Activated naive CD4-positive, alpha-beta T cell treated with anti-CD3 and anti-CD28 coated beads, Interleukin-2, amount 50 U/mL, for 16 hours (primary cell): ENCODE measurements around the gene SETD2.
"Not testable (repeated sequence)": the region's sequence is repeated elsewhere in the genome, so short reads cannot be mapped to it uniquely, and the experiment has no call there.

ENCODE experiments used
- DNase-seq: peaks from one replicate; pipeline ENCODE4 v3.0.0-alpha.2; 2020

Gene SETD2

DNA sequence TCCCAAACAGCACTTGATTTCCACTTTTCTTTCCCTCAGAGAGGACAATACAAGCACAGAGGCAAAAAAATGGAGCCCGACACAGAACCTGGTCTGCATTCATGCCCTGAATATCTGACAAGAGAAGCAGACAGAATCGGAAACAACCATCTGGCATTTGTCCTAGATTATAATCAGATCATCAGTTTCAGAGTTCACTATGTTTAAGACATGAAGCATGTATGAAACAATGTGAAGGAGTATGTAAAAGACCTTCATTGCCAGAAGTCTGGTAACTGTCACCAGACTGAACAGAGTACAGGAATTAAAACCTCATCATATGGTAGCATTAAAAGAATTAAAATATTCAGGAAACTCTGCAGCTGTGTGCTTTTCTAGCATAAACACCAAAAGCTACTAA lies 65.0 kb downstream of the SETD2 start:
- no peak for DNase-seq

DNA sequence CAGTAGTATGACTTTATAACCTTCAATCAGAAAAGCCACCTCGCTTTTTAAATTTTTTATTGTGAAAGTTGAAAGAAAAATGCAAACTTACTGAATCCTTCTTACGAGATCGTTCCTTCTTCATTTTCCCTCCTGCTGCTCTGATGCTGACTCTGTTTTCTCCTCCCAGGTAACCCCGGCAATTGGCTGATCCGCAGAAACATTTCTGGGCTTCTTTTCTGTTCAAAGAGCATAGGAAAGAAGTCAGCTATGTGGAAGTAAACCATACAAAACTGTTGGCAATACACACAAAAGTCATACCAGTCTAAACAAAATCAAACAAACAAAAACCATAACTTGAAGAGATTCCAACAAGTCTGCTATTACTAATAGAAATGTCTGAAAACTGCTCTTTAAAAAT lies 66.0 kb downstream of the SETD2 start:
- no peak for DNase-seq

DNA sequence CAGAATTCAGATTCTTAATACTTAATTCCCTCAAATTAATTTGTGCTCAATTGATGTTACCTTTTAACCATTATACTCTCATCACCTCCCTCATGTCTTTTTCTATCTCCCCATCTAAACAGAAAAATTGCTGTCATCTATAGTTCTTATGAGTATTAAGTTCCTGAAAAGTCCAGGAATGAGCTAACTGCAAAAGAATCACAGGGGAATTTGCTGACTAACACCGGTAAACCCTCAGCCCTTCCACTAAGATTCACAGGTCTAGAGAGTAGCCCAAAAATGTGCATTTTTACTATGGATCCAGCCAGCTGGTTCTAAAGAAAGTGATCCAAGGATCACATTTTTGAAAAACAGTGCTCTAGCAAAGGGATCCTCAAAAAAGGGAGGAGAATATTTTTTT lies 67.0 kb downstream of the SETD2 start:
- DNase-seq = no peak

DNA sequence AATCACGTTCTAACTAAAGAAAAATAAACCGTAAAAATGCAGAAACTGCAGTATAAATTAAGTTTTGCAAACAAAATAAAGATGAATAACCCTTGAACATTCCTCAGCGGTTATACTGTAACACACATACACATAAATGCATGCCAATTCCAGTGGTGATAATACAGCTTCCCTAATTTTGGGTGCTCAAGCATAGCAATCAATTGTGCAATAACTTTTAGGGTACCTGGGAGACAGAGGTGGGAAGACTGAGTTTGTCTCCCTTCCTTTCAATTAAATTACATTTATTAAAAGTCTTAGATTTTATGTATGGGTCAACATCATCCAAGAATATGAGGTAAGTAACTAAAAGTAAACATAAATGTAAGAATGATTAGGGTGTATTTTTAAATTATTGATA lies 71.8 kb downstream of the SETD2 start:
- no peak for DNase-seq

DNA sequence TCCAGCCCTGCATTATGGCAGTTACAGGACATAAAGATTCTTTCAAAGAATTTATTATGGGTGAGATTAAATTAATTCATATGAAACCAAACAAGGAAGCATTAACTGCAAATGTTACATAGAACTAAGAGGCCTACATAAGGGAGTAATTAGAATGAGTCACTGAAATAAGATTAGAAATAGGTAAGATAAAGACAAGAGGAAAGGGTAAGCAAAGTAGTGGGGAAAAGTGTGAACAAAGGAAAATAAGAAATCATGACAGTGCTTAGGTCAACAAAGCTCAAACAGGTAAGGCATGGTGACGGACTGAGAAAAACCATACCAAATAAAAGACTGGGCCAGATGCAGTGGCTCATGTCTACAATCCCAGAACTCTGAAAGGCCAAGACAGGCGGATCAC lies 74.3 kb downstream of the SETD2 start:
- DNase-seq = no peak

DNA sequence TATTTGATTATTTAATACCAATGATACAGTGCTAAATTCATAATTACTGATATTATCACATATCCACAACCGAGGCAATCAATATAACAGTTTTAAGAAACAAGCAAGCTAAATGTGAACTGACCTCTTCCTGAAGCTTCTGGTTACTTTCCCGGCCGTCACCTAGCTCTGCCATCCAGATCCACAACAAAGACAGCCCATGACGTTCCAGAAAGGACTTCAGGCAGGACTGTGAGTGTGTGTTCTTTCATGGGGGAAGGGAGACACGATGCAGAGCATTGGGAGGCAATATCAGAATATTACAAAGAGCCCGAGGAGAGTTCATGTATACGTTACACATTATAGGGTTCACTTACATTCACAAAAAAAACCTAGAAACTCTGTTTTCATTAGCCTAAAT lies 77.8 kb downstream of the SETD2 start:
- no peak for DNase-seq

DNA sequence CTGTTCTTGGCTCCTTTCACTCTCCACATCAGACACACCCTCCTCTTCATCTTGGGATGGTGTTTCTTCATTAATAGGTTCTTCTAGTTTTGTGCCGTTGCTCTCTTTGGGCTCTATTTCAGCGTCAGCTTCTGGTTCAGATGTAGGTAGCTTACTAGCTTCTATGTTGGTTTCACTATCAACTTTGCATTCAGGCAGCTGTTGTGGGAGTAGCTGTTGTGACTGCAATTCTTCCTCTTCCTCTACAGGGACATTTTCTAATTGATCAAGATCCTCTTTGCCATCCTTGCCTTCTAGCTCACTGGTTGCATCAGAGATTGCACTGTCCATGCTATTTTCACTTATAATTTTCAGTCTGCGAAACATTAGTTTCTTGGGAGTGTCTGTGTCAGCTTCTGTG lies 80.1 kb downstream of the SETD2 start:
- no peak for DNase-seq

DNA sequence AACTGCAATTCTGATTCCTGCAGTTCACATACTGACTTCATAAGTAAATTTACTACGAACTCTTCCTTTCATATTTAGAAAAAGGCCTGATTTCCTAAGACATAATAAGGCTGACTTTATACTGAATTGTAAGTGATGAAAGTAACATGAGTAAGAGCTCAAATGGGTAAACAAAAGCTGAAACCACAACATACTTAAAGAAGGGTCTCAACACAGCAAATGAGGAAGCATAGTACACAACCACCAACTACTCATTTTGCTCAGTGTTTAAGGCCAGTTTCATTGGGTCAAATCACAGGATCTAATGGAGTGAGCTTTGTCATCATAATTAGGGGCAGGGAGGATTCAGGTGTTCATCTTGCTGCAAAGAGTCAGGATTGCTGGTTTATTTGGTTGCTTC lies 81.4 kb downstream of the SETD2 start:
- DNase-seq = no peak

DNA sequence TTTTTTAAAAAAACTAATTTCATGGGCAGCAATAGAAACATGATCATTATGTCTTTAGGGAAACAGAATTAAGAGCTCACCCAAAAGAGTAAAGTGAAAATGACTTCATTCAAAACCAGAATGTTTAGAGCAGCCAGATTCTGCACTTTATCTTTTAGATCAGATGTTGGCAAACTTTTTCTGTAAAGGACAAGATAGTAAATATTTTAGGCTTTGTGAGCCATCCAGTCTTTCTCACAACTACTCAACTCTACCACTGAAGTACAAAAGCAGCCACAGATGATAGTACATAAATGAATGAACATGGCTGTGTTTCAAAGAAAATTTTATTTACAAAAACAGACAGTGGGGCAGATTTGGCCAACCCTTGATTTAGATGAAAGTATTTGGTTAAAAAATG lies 84.5 kb downstream of the SETD2 start:
- DNase-seq = no peak

DNA sequence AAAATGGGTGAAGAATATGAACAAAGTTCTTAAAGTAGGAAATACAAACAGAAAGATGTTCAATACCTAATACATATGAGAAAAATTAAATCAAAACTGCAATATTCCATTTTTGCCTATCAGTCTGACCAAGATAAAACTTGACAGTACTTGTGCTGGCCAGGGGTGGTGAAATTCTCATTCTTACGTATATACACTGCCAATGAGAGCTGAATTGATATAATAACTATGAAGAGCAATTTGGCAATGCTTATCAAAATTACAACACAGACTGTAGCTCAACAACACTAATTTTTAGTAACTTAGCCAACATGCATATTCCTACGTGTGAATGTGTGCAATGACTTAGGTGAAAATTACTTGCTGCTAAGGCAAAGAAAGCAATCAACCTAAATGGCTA lies 90.2 kb downstream of the SETD2 start:
- no peak for DNase-seq

DNA sequence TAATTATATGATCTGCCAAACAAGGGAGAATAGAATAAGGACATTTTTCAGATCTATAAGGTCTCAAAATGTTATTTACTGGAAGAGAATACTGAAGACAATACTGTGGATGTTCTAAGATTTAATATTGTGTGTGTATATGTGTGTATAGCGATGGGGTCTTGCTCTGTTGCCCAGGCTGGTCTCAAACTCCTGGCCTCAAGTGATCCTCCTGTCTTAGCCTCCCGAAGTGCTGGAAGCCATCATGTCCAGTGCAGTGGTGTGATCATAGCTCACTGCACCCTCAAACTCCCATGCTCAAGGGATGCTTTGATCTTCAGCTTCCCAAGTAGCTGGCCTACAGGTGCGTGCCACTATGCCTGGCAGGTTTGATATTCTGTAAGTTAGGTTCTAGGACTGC lies 93.1 kb downstream of the SETD2 start:
- no peak for DNase-seq

DNA sequence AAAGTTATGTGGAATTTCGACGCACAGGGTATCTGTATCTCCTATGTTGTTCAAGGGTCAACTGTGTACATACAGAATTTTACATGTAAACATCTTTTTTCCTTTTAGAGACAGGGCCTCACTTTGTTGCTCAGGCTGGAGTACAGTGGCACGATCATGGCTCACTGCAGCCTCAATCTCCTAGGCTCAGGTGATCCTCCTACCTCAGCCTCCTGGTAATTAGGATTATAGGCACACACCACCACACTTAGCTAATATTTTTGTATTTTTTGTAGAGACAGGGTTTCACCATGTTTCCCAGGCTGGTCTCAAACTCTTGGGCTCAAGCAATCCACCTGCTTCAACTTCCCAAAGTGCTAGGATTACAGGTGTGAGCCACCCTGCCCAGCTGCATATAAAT lies 97.7 kb downstream of the SETD2 start:
- not testable (repeated sequence) for DNase-seq

DNA sequence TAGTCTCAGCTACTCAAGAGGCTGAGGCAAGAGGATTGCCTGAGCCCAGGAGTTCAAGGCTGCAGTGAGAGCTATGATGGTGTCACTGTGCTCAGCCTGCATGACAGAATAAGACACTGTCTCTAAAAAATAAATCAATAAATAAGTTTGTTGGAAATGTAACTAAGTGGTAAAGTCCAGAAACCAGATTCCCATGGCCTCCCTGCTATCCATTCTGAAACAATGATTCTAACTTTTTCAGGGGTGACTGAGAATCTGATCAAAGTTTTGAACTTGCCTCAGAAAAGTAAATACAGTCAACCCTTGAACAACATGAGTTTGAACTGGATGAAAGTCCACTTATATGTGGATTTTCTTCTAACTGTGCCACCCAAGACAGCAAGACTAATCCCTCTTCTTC lies 98.2 kb downstream of the SETD2 start:
- DNase-seq = no peak

DNA sequence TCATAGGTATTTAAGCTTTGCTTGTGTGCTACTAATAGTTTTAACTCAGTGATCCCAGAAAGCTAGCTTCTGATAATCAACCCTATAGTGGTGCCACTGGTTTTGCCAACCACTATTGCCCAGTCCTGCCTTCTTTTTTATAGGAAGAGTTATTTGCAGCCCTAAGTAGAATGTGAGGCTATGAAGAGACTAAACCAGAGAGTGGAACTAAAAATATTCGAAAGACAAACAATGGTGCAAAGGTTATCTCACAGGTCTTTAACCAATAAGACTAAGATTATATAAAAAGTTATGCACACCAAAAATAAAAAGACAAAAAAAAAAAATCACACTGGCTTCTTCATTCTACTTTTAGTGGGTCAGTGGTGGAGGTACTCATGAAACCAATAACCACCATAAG lies 98.9 kb downstream of the SETD2 start:
- no peak for DNase-seq

DNA sequence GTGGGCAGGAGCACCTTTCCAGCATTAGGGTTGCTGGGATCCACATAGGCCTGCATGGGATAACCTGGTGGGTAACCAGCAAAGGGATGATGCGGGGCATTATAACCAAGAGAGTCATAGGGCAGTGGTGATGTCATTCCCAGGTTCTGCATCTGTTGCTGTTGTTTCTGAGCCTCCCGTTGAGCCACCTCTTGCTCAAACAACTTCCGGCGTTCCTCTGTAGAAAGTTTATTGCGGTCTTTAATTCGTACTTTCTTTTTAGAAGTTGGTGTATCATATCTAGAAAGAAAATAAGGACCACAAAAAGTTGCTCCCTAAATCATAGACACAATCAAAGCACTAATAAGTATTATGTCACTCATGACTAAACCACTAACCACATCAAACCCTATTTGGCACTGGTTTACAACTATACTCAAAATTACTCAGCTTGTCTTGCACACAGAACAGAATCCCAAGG lies 106.7 kb downstream of the SETD2 start:
- peak; percentile 47 for DNase-seq

DNA sequence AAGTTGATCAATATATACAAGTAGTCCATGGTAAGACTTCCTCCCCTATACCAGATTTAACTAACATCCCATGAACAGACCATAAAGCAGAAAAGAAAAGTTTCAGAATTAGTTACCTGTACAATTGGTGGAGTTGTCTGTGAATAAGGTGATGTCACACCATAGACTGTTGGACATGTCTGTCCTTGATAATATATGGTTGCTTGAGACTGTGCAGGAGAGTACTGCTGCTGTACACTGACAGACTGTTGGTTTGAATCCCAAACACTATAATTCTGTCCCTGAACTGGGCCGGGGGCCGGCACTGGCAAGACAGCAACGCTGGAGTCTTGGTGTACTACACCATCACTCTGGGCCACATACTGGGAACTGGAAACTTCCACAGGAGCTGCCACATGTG lies 107.2 kb downstream of the SETD2 start:
- no peak for DNase-seq

DNA sequence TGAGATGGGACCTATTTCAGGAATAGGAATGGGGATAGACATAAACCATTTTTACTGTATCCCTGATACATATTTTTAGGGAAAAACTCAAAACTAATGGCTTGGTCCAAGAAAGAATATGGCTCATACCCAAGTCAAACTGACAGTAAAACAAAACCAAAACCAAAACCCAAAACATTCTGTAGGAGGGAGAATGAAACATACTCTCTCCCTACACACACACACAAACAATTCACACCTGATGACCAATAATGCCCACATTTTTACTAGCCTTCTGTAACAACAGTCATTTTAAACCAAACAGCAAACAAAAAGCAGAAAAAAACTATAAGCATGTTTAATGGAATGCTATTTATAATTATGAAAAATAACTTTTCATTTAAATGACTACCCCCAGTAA lies 109.5 kb downstream of the SETD2 start:
- DNase-seq = no peak

DNA sequence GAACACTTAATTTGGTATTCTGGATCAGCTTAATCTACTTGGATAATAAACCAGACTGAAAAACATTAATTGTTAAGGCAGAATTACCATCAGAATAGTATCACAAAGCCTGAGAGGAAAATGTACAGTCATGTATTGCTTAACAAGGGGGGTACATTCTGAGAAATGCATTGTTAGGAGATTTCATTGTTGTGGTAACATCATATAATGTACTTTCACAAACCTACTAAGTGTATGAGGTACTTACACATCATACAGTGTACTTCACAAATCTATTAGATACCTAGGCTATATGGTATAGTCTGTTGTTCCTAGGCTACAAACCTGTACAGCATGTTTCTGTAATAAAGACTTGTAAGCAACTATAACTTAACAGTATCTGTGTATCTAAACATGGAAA lies 116.2 kb downstream of the SETD2 start:
- no peak for DNase-seq

DNA sequence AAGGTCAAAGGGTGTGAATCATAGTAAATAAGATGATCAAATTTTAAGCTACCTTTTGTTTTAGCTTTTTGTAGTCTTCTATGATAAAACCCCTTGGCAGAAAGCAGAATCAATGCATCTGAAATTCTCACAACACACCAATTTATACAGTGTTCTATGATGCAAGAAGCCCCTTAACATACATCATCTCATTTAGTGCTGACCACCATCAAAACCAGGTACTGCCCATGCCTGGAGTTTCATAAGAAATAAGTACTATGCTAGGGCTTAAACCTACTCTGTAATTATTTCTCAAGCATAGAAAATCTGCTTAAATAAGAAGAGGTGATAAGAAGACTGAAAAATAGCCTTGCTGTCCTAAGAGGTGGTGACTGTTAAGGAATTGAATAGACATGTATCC lies 116.8 kb downstream of the SETD2 start:
- DNase-seq = no peak

DNA sequence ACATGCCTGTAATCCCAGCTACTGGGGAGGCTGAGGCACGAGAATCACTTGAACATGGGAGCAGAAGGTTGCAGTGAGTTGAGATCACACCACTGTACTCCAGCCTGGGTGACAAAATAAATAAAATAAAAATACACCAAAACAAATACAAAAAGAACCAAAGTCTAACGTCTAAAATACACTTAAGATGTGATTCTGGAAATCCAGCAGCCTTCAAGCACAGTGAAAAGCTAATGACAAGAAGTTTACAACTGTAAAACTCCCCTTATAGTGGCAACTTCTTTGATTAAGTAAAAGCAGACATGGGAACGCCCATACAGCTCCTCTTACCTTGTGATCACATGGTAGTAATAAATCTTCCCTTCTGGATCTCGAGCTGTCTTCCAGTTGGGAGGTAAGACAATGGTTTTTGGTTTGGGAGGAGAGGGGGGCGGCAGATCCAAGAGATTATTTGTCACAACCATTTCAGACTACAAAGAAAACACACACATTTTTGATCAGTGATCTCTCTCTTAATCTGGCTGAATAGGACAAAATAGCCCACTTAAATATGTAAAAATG lies 121.6 kb downstream of the SETD2 start:
- no peak for DNase-seq

DNA sequence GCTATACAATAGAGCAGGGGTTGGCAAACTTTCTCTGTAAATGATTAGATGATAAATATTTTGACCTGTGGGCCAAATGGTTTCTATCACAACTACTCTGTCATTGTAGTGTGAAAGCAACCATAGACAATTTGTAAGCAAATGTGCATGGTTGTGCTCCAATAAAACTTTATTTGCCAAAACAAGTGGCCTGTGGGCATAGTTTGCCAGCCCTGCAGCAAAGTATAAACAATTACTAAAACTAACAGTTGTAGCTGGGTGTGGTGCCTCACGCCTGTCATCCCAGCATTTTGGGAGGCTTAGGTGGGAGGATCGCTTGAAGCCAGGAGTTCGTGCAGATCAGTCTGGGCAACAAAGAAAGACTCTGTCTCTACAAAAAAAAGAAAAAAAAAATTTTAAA lies 122.8 kb downstream of the SETD2 start:
- no peak for DNase-seq

DNA sequence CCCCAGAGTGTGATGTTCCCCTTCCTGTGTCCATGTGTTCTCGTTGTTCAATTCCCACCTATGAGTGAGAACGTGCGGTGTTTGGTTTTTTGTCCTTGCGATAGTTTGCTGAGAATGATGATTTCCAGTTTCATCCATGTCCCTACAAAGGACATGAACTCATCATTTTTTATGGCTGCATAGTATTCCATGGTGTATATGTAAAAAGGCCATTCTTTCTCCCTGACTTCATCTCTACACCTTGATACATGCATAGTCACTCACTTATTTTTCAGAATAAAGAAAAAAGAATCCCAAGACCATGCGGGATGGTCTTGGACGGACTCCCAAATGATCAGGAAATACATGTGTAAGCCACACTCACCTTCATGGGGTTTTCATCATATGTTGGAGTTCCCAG lies 126.6 kb downstream of the SETD2 start:
- DNase-seq = not testable (repeated sequence)

DNA sequence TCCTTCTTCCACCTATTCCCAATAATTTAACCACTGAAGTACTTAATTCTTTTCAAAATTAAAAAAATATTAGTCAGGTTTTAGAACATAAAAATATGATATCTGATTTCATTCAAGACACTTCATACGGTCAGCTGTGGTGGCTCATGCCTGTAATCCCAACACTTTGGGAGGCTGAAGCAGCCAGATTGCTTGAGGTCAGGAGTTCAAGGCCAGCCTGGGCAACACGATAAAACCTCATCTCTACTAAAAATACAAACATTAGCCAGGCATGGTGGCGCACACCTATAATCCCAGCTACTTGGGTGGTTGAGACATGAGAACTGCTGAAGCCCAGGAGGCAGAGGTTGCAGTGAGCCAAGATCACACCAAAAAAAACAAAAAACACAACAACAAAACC lies 127.8 kb downstream of the SETD2 start:
- DNase-seq = no peak

DNA sequence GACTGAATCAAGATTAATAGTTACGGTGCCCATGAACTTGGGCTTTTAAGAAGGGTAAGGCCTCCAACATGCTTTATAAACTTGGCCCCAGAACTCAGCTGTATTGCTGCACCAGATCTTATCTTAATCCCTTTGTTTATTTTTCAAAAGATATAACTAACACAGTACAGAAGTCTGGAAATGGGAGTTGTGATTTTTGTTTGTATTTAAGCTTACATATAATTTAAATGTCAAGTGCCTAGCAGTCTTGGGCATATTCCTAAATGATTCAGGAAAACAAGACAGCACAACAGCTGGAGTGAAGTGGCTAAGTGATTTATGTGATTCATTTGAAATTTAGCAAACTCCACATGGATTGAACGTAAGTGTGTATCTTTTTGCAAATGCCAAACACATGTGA lies 128.3 kb downstream of the SETD2 start:
- DNase-seq = no peak

DNA sequence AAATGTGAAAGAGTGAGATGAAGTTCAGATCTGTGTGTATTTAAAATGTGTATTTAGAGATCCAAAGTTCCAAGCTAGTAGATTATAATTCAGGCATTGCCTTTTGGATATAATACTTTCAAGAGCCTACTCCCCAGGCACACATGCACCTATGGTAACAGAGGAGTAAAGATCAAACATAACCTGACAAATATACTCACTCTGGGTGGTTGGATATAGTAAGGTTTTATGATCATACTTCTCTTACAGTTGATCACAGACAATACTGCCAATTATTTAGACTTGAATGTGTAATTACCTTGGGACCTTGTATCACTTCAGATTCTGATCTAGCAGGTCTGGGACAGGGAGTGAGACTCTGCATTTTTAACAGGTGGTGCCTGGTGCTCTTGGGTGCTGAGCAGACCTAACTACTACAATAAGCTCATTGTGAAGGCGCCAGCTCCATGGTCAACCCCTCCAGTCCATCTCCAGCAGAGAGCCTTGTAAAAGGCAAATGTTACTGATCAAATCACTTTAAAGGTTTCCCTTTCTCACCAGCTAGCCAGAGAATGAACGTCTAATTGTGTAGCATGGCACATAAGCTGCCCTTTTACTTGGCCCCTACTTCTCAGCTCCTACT lies 128.9 kb downstream of the SETD2 start:
- no peak for DNase-seq
